Sciatic nerve (tissue), 2 donors: ENCODE results near the gene SYNM. TPM values are rescaled to one million over a fixed set of nuclear protein-coding genes. Genes with fewer than 3 reads are reported as not detected.
"Not testable (repeated sequence)": the region's sequence is repeated elsewhere in the genome, so short reads cannot be mapped to it uniquely, and the experiment has no call there.

ENCODE experiments used
- ATAC-seq: fragments of 200-7000 bp; cut with Tn5 transposase; one replicate; pipeline ENCODE4 v1.9.1; 2020; ENCODE audit warnings: mild to moderate bottlenecking, moderate library complexity
- DNase-seq: peaks from one replicate; pipeline ENCODE4 v3.0.0-alpha.2; 2020; ENCODE audit warnings: low spot score
- intact Hi-C: fragments of 100-400 bp; cut with DNase I; formaldehyde crosslinking; loops from one replicate; pipeline ENCODE4 v1.14.2; 2022
- total RNA-seq: library from RNA; stranded (reverse); fragmentation: NEBNext Ultra II Directional; extraction: Animal tissue kit (Norgen Biotek cat#: 25700); gene quantifications from one replicate; pipeline ENCODE4 v1.2.1, GENCODE V29; 2021
- donor health status: DM: no; HTN: no; CAD: no.
- donor health status: DM: no; HTN: no; CAD: no.

Gene SYNM
- 33.7 TPM for total RNA-seq

DNA sequence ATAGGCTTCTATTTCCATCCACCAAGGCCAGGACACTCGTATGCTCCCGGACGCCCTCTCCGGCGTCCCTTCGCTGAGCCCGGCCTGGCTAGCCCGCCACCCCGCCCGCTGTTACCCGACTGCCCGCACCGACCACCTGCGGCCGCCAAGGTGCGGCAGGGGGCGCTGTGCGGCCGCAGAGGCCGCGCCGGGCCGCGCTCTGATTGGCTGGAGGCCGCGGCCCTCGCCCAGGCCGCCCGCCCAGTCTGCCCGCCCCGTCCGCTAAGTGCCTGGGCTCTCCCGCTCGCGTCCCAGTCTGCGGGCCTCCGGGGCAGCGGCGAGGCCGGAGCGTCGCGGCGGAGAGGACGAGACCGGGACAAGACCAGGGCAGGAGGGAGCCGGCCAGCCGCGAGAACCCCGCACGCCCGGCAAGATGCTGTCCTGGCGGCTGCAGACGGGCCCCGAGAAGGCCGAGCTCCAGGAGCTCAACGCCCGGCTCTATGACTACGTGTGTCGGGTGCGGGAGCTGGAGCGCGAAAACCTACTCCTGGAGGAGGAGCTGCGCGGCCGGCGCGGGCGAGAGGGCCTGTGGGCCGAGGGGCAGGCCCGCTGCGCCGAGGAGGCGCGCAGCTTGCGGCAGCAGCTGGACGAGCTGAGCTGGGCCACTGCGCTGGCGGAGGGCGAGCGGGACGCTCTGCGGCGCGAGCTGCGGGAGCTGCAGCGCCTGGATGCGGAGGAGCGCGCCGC, at the start of gene SYNM:
Gene SYNM, plus strand, starts transcription at position 293 of the 726 bp plus-strand sequence. Its CDS starts 120 bp downstream, at position 413.
- intact Hi-C loops: loop anchor here (5.0 kb wide), 2 partner anchors 107 to 1277 kb away; no protein-coding TSS in a partner anchor
- DNase-seq (peak; percentile 85), ATAC-seq (peak; percentile 80)

GRCh38 chr15:99055555-99056134, 49.2 kb upstream of the SYNM start:
- intact Hi-C loops: no loop called here
- DNase-seq (no peak), ATAC-seq (no peak)

GRCh38 chr15:99057020-99057419, 47.9 kb upstream of the SYNM start:
- no peak for DNase-seq
- no peak for ATAC-seq
- intact Hi-C loops: no loop called here

DNA sequence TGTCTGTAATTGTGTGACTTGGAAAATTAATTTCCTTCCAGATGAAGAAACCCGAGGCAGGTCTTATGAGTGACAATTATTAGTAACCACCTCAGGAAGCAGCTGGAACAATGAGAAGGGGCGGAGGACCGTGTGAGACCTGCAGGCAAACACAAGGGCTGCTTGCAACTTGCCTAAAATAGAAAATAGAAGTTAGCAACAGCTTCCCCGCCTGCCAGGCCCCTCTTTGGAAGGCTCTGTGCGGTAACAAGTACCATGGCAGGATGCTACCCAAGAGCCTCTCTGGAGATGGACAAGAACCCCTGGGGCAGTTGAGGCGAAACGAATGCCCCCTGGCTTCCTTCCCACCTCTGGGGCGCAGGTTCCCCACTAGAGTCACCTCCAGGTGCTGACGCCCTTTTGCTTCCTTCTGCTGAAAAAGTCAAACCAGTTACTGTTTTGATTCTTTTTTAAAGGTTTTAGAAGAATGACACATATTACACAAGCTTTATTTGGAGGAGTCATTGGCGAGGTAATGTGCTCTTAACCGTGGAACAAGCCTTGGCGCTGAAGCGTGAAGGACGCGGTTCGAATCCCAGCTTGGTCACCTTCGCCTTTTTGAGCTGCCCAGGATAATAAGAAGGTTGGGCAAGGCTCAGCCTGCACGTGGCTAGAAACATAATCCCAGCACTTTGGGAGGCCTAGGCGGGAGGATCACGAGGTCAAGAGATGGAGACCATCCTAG, 47.0 kb upstream of the SYNM start:
- DNase-seq (no peak), ATAC-seq (no peak)
- intact Hi-C loops: no loop called here

GRCh38 chr15:99058421-99058870, 46.4 kb upstream of the SYNM start:
- ATAC-seq (peak; percentile 23), DNase-seq (no peak)
- intact Hi-C loops: no loop called here

DNA sequence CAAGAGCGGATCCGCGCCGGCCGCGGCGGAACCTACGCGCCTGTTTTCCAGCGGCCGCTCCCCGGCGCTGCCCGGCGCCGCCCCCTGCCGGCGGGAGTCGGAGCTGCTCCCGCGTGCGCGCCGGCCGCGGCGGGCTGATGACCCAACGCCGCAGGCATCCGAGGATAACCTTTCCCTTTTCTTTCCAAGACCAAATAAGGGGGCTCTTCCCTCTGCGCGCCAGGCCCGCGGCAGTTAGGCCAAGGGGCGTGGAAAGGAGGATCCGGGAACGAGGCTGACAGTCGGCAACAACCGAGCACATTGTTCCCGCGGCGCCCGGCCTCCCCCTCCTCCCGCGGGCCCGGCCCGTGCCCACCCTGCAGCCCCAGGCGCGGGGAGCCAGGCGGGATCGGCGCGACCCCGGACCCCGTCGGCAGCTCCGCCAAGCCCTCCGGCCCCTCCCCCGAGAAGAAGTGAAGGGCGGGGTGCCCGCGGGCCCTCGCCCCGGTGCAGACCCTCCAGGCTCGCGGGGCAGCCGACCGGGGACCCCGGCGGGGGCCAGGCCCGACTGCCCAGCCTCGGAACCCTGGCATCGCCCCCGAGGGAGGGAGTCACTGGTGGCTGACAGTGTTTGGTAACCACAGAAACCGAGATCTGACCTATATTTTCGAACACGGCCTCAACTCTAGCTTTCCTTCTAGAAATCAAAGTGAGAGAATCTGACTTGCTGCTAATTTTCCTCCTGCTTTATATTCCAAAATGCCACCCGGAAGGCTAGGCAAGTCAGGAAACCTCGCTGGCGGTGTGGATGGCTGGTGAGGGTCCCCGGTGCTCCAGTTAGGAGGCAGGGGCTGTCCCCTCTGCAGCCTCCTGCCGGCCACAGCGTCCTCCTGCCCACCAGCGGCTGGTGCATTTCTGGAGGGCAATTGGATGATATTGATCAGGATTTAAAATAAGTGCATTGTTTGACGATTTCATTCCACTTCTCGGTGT, 45.6 kb upstream of the SYNM start:
- intact Hi-C loops: no loop called here
- ATAC-seq (peak; percentile 95), DNase-seq (peak; percentile 89)

GRCh38 chr15:99060186-99060585, 44.7 kb upstream of the SYNM start:
- DNase-seq, intact Hi-C loops, ATAC-seq: not testable (repeated sequence)

DNA sequence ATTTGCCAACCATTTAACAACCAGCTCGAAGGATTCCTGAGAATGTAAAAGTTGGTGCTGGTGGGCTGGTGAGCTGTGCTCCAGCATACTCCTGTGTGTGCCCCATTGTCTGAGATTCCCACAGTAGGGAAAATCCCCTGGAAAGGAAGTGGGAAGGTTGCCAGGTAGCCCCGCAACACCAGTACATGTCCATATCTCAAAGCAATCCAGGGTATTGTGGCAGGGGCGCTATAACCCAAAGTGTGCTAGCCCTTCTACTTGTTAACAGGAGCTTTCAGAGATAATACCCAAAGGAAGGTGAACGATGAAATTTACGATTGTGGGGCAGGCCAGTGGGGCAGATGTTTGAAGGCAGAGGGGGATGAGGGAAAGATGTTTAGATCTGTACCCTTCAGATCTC, 42.7 kb upstream of the SYNM start:
- DNase-seq (no peak), ATAC-seq (no peak)
- intact Hi-C loops: no loop called here

DNA sequence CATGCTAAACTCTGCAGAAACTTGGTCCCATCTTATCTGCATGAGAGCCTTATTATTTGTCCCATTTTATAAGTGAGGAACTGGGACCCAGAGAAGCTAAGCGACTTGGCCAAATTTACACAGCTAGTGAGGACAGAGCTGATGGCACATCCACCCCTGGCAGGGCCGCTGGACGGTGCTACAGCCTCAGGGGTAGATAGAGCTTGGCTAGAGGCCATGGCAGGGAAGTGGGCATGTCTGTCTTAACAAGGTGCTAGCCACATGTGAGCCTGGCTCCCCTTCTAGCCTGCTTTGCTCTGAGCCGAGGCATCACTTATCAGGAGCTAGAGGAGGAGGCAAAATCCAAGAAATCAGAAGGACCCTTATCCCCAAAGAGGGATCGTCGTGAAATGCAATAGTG, 36.7 kb upstream of the SYNM start:
- DNase-seq (no peak), ATAC-seq (no peak)
- intact Hi-C loops: no loop called here

DNA sequence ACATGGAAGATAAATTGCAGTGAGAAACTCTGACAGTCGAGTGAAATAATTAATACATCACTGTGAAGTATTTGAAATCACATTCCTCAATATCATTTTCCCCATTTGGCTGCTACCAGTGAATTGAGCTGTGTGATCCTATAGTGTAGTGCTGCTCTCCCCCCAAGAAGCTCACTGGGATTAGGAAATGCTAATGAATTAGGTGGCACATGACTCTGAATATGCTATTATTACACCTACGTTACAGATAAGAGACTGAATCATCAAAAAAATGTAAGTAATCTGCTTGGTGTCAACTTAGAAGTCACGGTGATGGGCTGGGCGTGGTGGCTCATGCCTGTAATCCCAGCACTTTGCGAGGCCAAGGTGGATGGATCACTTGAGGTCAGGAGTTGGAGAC, 34.7 kb upstream of the SYNM start:
- intact Hi-C loops: loop anchor here (10.0 kb wide), 1 partner anchor 545 kb away; no protein-coding TSS in a partner anchor
- no peak for ATAC-seq
- DNase-seq: no peak

GRCh38 chr15:99071091-99071680, 33.7 kb upstream of the SYNM start:
- intact Hi-C loops: loop anchor here (10.0 kb wide), 1 partner anchor 546 kb away; no protein-coding TSS in a partner anchor
- DNase-seq: no peak

GRCh38 chr15:99073008-99073717, 31.7 kb upstream of the SYNM start:
- intact Hi-C loops: loop anchor here (10.0 kb wide), 1 partner anchor 548 kb away; no protein-coding TSS in a partner anchor
- ATAC-seq (no peak), DNase-seq (no peak)

More at GRCh38 chr15:99071091-99071680, 33.7 kb upstream of the SYNM start:
- no peak for ATAC-seq

GRCh38 chr15:99074446-99074845, 30.4 kb upstream of the SYNM start:
- ATAC-seq (no peak), DNase-seq (no peak)
- intact Hi-C loops: loop anchor here (10.0 kb wide), 1 partner anchor 550 kb away; no protein-coding TSS in a partner anchor

DNA sequence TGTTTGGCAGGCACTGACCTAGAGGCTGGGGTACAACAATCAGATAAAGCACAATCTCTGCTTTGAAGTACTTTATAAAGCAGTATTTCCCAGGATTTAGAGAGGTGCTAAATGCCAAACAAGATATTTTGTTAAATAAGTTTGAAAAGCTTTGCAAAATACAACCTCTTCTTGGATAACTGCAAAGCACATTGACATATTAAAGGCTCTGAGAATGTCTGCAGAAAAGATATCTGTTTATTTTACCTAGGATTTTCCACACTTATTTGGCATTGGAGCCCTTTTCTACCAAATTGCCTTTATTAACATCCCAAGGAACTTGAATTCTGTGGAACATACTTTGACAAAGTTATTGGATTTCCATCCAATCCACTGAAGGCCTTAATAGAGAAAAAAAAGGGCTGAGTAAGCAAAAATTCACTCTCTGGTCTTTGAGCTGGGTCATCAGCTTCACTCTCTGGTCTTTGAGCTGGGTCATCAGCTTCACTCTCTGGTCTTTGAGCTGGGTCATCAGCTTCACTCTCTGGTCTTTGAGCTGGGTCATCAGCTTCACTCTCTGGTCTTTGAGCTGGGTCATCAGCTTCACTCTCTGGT, 29.7 kb upstream of the SYNM start:
- not testable (repeated sequence) for ATAC-seq, DNase-seq
- intact Hi-C loops: loop anchor here (10.0 kb wide), 1 partner anchor 550 kb away; no protein-coding TSS in a partner anchor

DNA sequence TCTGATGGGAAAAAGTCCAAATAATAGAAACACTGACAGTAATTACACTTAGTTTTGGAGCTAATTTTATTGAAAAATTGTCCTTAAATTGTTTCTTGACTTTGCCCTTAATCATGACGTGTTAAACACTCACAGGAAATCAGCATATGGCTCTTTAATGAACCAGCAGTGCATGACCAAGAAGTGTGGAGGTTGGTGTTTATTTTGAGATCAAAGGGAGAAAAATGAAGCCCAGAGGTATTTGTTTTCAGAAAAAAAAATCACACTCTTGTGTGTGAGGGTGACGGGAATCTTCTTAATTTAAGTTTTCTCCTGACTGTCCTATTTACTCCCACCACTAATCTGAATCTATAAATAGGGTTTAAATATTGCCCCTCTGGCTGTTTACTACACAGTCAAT, 28.8 kb upstream of the SYNM start:
- intact Hi-C loops: loop anchor here (10.0 kb wide), 1 partner anchor 551 kb away; no protein-coding TSS in a partner anchor
- DNase-seq (no peak), ATAC-seq (no peak)

DNA sequence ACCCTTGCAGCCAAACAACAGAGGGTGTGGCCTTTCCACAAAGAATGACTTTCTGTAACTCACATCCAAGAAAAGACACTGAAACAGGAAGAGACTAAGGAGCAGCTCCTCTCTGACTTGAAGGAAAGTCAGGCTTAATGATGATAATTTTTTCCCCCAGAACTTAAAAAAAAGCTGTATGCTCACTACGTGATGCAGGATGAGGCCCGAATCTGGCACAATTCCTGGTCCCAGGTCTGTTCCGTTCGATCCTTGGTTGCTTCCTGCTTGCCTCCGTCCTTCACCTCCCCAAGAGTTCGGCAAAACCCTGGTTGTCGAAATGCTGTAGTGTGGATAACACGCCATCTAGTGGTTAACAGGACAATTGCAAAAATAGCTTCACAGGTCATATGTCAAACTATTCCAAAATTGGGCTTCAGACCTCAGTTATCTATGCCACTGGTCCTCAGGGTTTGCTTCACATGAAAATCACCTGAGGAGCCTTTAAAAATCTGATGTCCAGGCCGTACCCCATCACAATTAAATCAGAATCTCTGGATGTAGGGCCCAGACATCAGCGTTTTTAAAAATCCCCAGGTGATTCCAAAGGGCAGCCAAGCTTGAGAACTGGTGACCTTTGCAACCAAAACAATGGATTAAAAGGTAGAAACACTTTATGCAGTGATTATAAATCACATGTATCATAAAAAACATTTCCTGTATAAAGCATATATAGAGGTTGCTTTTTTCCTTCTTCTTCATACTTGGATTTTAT, 28.1 kb upstream of the SYNM start:
- DNase-seq (peak; percentile 69), ATAC-seq (peak; percentile 91)
- intact Hi-C loops: loop anchor here (10.0 kb wide), 1 partner anchor 552 kb away; no protein-coding TSS in a partner anchor
